ENCODE data around the gene GALNT10.

GRCh38 chr5:154331232-154331631 lies 140.7 kb downstream of the GALNT10 start:
- TF ChIP-seq POLR2A (IDR thresholded peaks at IDR 0.05): no peak
- no peak for TF ChIP-seq CTCF (IDR thresholded peaks at IDR 0.05)

Measured in uterus (tissue), 2 donors.